HepG2 (cell line): ENCODE data around the gene SYNGR2. TPM values are rescaled to one million over a fixed set of nuclear protein-coding genes. Genes with fewer than 3 reads are reported as not detected.

Experiments used
- AHR ChIP-seq: IDR thresholded peaks from 2 replicates; pipeline ENCODE4 v1.6.1; 2018; ENCODE audit warnings: missing genetic modification reagents, missing compliant biosample characterization
- CHCHD3 ChIP-seq: sonication (generic); formaldehyde crosslinking; IDR thresholded peaks from 2 replicates; pipeline ENCODE4 v1.8.0; 2022; ENCODE audit warnings: mild to moderate bottlenecking, missing genetic modification reagents, moderate library complexity
- E2F1 ChIP-seq: sonication (generic); formaldehyde crosslinking; IDR thresholded peaks from 2 replicates; pipeline ENCODE4 v1.5.0; 2020; ENCODE audit warnings: missing genetic modification reagents
- ISL2 ChIP-seq: sonication (generic); formaldehyde crosslinking; IDR thresholded peaks from 2 replicates; pipeline ENCODE4 v1.5.0; 2020; ENCODE audit warnings: missing genetic modification reagents
- KDM5B ChIP-seq: sonication (generic); formaldehyde crosslinking; IDR thresholded peaks from 2 replicates; pipeline ENCODE4 v1.4.0; 2020; ENCODE audit warnings: missing genetic modification reagents, mild to moderate bottlenecking, borderline replicate concordance
- LRRFIP1 ChIP-seq: sonication (generic); formaldehyde crosslinking; conservative IDR thresholded peaks from 2 replicates; pipeline ENCODE4 v1.4.0; 2020; ENCODE audit warnings: missing genetic modification reagents
- RARA ChIP-seq: IDR thresholded peaks from 2 replicates; pipeline ENCODE4 v1.6.1; 2016; ENCODE audit warnings: missing genetic modification reagents, missing compliant biosample characterization
- RBAK ChIP-seq: sonication (generic); formaldehyde crosslinking; IDR thresholded peaks from 2 replicates; pipeline ENCODE4 v1.5.1; 2020; ENCODE audit warnings: mild to moderate bottlenecking, missing genetic modification reagents
- SOX13 ChIP-seq, 3 experiments: fragments of 450-650 bp in 1 of 3; sonication (generic) in 1 of 3; formaldehyde crosslinking in 1 of 3; IDR thresholded peaks in 2 of 3; conservative IDR thresholded peaks in 1 of 3; 2 replicates each; pipeline versions ENCODE4 v1.5.0 to v1.6.1; 2016 to 2020; ENCODE audit warnings: antibody characterized with exemption in 1 of 3, mild to moderate bottlenecking in 1 of 3, missing compliant biosample characterization in 1 of 3, missing genetic modification reagents in 1 of 3, moderate library complexity in 1 of 3
- SP5 ChIP-seq: IDR thresholded peaks from 2 replicates; pipeline ENCODE4 v1.6.1; 2016; ENCODE audit warnings: low read depth, borderline replicate concordance
- TAF1 ChIP-seq: sonication (generic); formaldehyde crosslinking; IDR thresholded peaks from 2 replicates; pipeline ENCODE4 v1.4.0; 2020; ENCODE audit warnings: missing genetic modification reagents
- TFAP4 ChIP-seq: sonication (generic); IDR thresholded peaks from 2 replicates; pipeline ENCODE4 v1.6.1; 2016; ENCODE audit warnings: low read depth, borderline replicate concordance
- ZBED4 ChIP-seq: sonication (generic); formaldehyde crosslinking; IDR thresholded peaks from 2 replicates; pipeline ENCODE4 v1.4.0; 2020; ENCODE audit warnings: missing genetic modification reagents, borderline replicate concordance
- ZBTB7B ChIP-seq: sonication (generic); formaldehyde crosslinking; IDR thresholded peaks from 2 replicates; pipeline ENCODE4 v1.4.0; 2020; ENCODE audit warnings: missing genetic modification reagents
- ZNF225 ChIP-seq: sonication (generic); formaldehyde crosslinking; IDR thresholded peaks from 2 replicates; pipeline ENCODE4 v1.4.0; 2020; ENCODE audit warnings: mild to moderate bottlenecking, missing genetic modification reagents
- ZNF280B ChIP-seq: sonication (generic); formaldehyde crosslinking; IDR thresholded peaks from 2 replicates; pipeline ENCODE4 v1.5.0; 2020; ENCODE audit warnings: missing genetic modification reagents, mild to moderate bottlenecking, borderline replicate concordance
- ZNF543 ChIP-seq: sonication (generic); formaldehyde crosslinking; IDR thresholded peaks from 2 replicates; pipeline ENCODE4 v1.4.0; 2020; ENCODE audit warnings: mild to moderate bottlenecking, missing genetic modification reagents
- ZNF761 ChIP-seq: sonication (generic); formaldehyde crosslinking; conservative IDR thresholded peaks from 2 replicates; pipeline ENCODE4 v1.4.0; 2020; ENCODE audit warnings: mild to moderate bottlenecking, missing genetic modification reagents
- polyA plus RNA-seq, 8 experiments: library from polyadenylated mRNA; depleted of rRNA in 3 of 8; stranded (reverse) in 7 of 8; unstranded in 1 of 8; fragments of >200 nt; fragmentation: Illumina TruSeq in 4 of 8; extraction: Trizol in 4 of 8; gene quantifications; 2 replicates each; pipeline versions ENCODE4 v1.2.1 to v1.2.3, GENCODE V29; 2011 to 2016; ENCODE audit warnings: low read depth in 4 of 8, missing spikeins in 1 of 8, mixed read lengths in 1 of 8; ENCODE audit not compliant: insufficient read depth in 1 of 8
- total RNA-seq, 5 experiments: library from RNA; depleted of rRNA; stranded (reverse); fragments of >200 nt; fragmentation: Illumina TruSeq; extraction: Trizol; gene quantifications; 2 replicates each; pipeline ENCODE4 v1.2.3, GENCODE V29; 2016; ENCODE audit warnings: low read depth in 1 of 5

Gene SYNGR2
- total and polyA plus RNA-seq, 2 of the 13 experiments (the other 11 are each of a cell fraction or from before 2014, with no cell fraction given), result 46.7 to 170 TPM

- TF ChIP-seq ISL2 (CRISPR knock-in tag) (no peak), RBAK (no peak), SP5 (CRISPR knock-in tag) (peak; percentile 56), SOX13 (IDR thresholded peaks at IDR 0.05) (no peak), SOX13 (CRISPR knock-in tag; conservative IDR thresholded peaks at IDR 0.05 in 1 of 2, IDR thresholded peaks at IDR 0.05 in 1 of 2) (no peak), TFAP4 (0 out of 2 replicates have a peak, but pooled peaks have one; percentile 4), KDM5B (CRISPR knock-in tag) (peak; percentile 70), ZNF280B (CRISPR knock-in tag) (no peak; the same call in 1 of the 2 replicates), ZBED4 (CRISPR knock-in tag) (peak; percentile 49; the same call in 1 of the 2 replicates), E2F1 (CRISPR knock-in tag) (no peak), LRRFIP1 (CRISPR knock-in tag) (no peak), ZNF761 (CRISPR knock-in tag) (no peak), ZNF225 (0 out of 2 replicates have a peak, but pooled peaks have one; percentile 26), AHR (CRISPR knock-in tag) (0 out of 2 replicates have a peak, but pooled peaks have one; percentile 11), TAF1 (peak; percentile 48; the same call in 1 of the 2 replicates), RARA (CRISPR knock-in tag) (no peak), ZNF543 (CRISPR knock-in tag) (no peak), CHCHD3 (CRISPR knock-in tag) (no peak), ZBTB7B (CRISPR knock-in tag) (no peak)
Observed at GRCh38 chr17:78140169-78141051, 28.0 kb upstream of the SYNGR2 start (continued).
